ENCODE measurements around the gene GALR1.

The GALR1 gene

GRCh38 chr18:77262643-77263465 is 13.2 kb downstream of the GALR1 start:
- Histone ChIP-seq H3K4me2 (ENCODE audit: insufficient read depth, low read length) (no peak overlapping the region), H3K27ac (ENCODE audit: low read length) (no peak overlapping the region)

GRCh38 chr18:77263466-77263763 is 13.8 kb downstream of the GALR1 start:
- H3K27ac ChIP-seq (ENCODE audit: low read length), result no peak overlapping the region
- no peak for TF ChIP-seq CTCF (IDR thresholded peaks at IDR 0.05; ENCODE audit: borderline replicate concordance, extremely low read depth, low read length, poor library complexity, severe bottlenecking)
- no peak for TF ChIP-seq EZH2 (IDR thresholded peaks at IDR 0.05; ENCODE audit: borderline replicate concordance, low read depth, low read length, severe bottlenecking)
- DNase-seq, result no peak
- no peak overlapping the region for H3K9ac ChIP-seq (ENCODE audit: low read depth, low read length)
- H3K4me2 ChIP-seq (ENCODE audit: insufficient read depth, low read length), result no peak overlapping the region
- H3K79me2 ChIP-seq (ENCODE audit: insufficient read depth, low read length), result no peaks in the 10 kb centered on the region
- H2AFZ ChIP-seq (ENCODE audit: low read depth, low read length), result no peak overlapping the region
- no peaks in the 10 kb centered on the region for H3K4me1 ChIP-seq (ENCODE audit: insufficient read depth, low read length)
- no peaks in the 10 kb centered on the region for H3K27me3 ChIP-seq (ENCODE audit: insufficient read depth, low read length, poor library complexity)
- peaks cover 22% of the 10 kb centered on the region for H3K9me3 ChIP-seq (ENCODE audit: insufficient read depth, low read length, severe bottlenecking)
- H4K20me1 ChIP-seq (ENCODE audit: insufficient read depth, low read length), result no peaks in the 10 kb centered on the region
- no peaks in the 10 kb centered on the region for H3K36me3 ChIP-seq (ENCODE audit: insufficient read depth, low read length)
- no peak for ATAC-seq (ENCODE audit: insufficient read depth, low read depth)
- H3K4me3 ChIP-seq (ENCODE audit: low read depth in 1 of 2, low read length in 2 of 2), result no peak overlapping the region

More at GRCh38 chr18:77262643-77263465, 13.2 kb downstream of the GALR1 start:
- H3K79me2 ChIP-seq (ENCODE audit: insufficient read depth, low read length), result no peaks in the 10 kb centered on the region
- H3K9me3 ChIP-seq (ENCODE audit: insufficient read depth, low read length, severe bottlenecking), result peaks cover 25% of the 10 kb centered on the region
- no peaks in the 10 kb centered on the region for H3K36me3 ChIP-seq (ENCODE audit: insufficient read depth, low read length)
- no peaks in the 10 kb centered on the region for H4K20me1 ChIP-seq (ENCODE audit: insufficient read depth, low read length)
- TF ChIP-seq EZH2 (IDR thresholded peaks at IDR 0.05; ENCODE audit: borderline replicate concordance, low read depth, low read length, severe bottlenecking) (no peak), CTCF (IDR thresholded peaks at IDR 0.05; ENCODE audit: borderline replicate concordance, extremely low read depth, low read length, poor library complexity, severe bottlenecking) (no peak)
- H3K9ac ChIP-seq (ENCODE audit: low read depth, low read length), result no peak overlapping the region
- DNase-seq (no peak), ATAC-seq (ENCODE audit: insufficient read depth, low read depth) (no peak)
- H3K4me3 ChIP-seq (ENCODE audit: low read depth in 1 of 2, low read length in 2 of 2), result no peak overlapping the region
- H3K4me1 ChIP-seq (ENCODE audit: insufficient read depth, low read length), result no peaks in the 10 kb centered on the region
- H3K27me3 ChIP-seq (ENCODE audit: insufficient read depth, low read length, poor library complexity), result no peaks in the 10 kb centered on the region
- H2AFZ ChIP-seq (ENCODE audit: low read depth, low read length), result no peak overlapping the region

GRCh38 chr18:77267969-77268368 is 18.3 kb downstream of the GALR1 start:
- Histone ChIP-seq H4K20me1 (ENCODE audit: insufficient read depth, low read length) (no peaks in the 10 kb centered on the region), H3K27me3 (ENCODE audit: insufficient read depth, low read length, poor library complexity) (no peaks in the 10 kb centered on the region), H3K36me3 (ENCODE audit: insufficient read depth, low read length) (no peaks in the 10 kb centered on the region), H3K4me1 (ENCODE audit: insufficient read depth, low read length) (no peaks in the 10 kb centered on the region), H3K9me3 (ENCODE audit: insufficient read depth, low read length, severe bottlenecking) (peaks cover 14% of the 10 kb centered on the region), H3K9ac (ENCODE audit: low read depth, low read length) (no peak overlapping the region), H3K4me3 (ENCODE audit: low read depth in 1 of 2, low read length in 2 of 2) (no peak overlapping the region), H3K4me2 (ENCODE audit: insufficient read depth, low read length) (no peak overlapping the region), H2AFZ (ENCODE audit: low read depth, low read length) (no peak overlapping the region), H3K79me2 (ENCODE audit: insufficient read depth, low read length) (no peaks in the 10 kb centered on the region), H3K27ac (ENCODE audit: low read length) (no peak overlapping the region)
- DNase-seq, result no peak
- ATAC-seq (ENCODE audit: insufficient read depth, low read depth), result no peak
- no peak for TF ChIP-seq CTCF (IDR thresholded peaks at IDR 0.05; ENCODE audit: borderline replicate concordance, extremely low read depth, low read length, poor library complexity, severe bottlenecking)
- TF ChIP-seq EZH2 (IDR thresholded peaks at IDR 0.05; ENCODE audit: borderline replicate concordance, low read depth, low read length, severe bottlenecking), result no peak
